ENCODE measurements around the gene UFD1. TPM values are rescaled to one million over a fixed set of nuclear protein-coding genes. Genes with fewer than 3 reads are reported as not detected.

Gene UFD1
- total and polyA plus RNA-seq, 2 of the 13 experiments (the other 11 are each of a cell fraction or from before 2014, with no cell fraction given): 47.9 to 51.1 TPM

DNA sequence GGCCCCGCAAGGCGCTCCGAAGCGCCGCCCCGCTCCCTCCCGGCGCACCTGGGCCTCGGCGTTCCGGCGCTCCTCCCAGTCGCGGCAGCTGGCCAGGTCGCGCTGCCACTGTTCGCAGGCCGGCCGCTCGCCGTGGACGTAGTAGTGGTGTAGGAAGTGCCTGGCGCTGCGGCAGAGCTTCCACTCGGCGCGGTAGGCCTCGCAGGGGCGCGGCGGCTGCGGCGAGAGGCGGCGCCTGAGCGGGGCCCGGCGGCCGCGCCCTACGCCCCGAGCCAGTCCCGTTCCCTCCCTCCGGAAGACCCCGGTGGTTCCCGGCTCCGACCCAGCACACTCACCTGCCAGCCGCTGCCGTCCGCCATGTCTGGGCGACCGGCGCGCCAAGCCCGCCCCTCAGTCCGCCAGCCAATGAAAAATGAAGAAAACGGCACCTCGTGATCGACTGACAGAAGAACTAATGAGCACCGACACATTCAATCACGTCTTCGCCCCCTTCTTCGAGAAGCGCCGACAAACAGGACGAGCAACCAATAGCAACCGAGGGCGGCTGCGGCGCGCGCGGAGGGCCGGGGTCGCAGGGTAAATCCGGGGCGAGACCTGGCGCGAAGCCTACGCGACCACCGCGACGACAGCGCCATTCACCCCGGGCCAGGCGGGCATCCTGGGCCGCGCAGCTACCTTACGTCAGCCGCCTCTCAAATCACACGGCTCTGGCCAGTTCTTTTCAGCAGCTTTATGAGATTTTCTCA is 31.5 kb downstream of the UFD1 start, which contains the start of gene C22orf39 (continued):
- TF ChIP-seq ZNF275 (CRISPR knock-in tag; IDR thresholded peaks at IDR 0.05; ENCODE audit: borderline replicate concordance): peak; percentile 64
- no peak for TF ChIP-seq GMEB2 (CRISPR knock-in tag; IDR thresholded peaks at IDR 0.05; ENCODE audit: low read depth)
- peak; percentile 16; the same call in 1 of the 2 replicates for TF ChIP-seq ZNF891 (CRISPR knock-in tag; IDR thresholded peaks at IDR 0.05)
- TF ChIP-seq RBM39 (IDR thresholded peaks at IDR 0.05; ENCODE audit: low read depth, low read length, poor library complexity, severe bottlenecking): peak; percentile 84
- no peak for TF ChIP-seq FOXA1 (IDR thresholded peaks at IDR 0.05)
- TF ChIP-seq FOXA1 (CRISPR knock-in tag; IDR thresholded peaks at IDR 0.05): no peak
- TF ChIP-seq ETV6 (CRISPR knock-in tag; conservative IDR thresholded peaks at IDR 0.05): no peak; the same call in 1 of the 2 replicates
- no peak; the same call in 1 of the 2 replicates for TF ChIP-seq FOXC1 (CRISPR knock-in tag; IDR thresholded peaks at IDR 0.05; ENCODE audit: borderline replicate concordance)
- TF ChIP-seq SIX4 (CRISPR knock-in tag; IDR thresholded peaks at IDR 0.05): peak; percentile 12; the same call in 1 of the 2 replicates
- TF ChIP-seq, protein P1, sequence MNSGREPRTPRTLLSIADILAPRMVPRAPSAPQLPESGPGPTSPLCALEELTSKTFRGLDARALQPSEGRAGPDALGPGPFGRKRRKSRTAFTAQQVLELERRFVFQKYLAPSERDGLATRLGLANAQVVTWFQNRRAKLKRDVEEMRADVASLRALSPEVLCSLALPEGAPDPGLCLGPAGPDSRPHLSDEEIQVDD (CRISPR knock-in tag; IDR thresholded peaks at IDR 0.05; ENCODE audit: borderline replicate concordance): no peak; the same call in 1 of the 2 replicates
- TF ChIP-seq ZNF878 (CRISPR knock-in tag; IDR thresholded peaks at IDR 0.05): no peak
- peak; percentile 60; the same call in 1 of the 2 replicates for TF ChIP-seq REL (CRISPR knock-in tag; conservative IDR thresholded peaks at IDR 0.05)
- no peak for TF ChIP-seq PTBP1 (IDR thresholded peaks at IDR 0.05; ENCODE audit: low read depth, low read length, poor library complexity, severe bottlenecking)
- TF ChIP-seq KLF9 (CRISPR knock-in tag; IDR thresholded peaks at IDR 0.05; ENCODE audit: low read depth): no peak
- no peak for TF ChIP-seq SMYD3 (CRISPR knock-in tag; IDR thresholded peaks at IDR 0.05)
- no peak for TF ChIP-seq DNMT3B (CRISPR knock-in tag; conservative IDR thresholded peaks at IDR 0.05)
- no peak for TF ChIP-seq GTF3A (CRISPR knock-in tag; conservative IDR thresholded peaks at IDR 0.05)
- TF ChIP-seq TFE3 (CRISPR knock-in tag; IDR thresholded peaks at IDR 0.05): peak; percentile 50; the same call in 1 of the 2 replicates
- TF ChIP-seq KDM5A (IDR thresholded peaks at IDR 0.05; ENCODE audit: borderline replicate concordance, low read length): peak; percentile 54; the same call in 1 of the 2 replicates
- TF ChIP-seq ZBTB7B (CRISPR knock-in tag; IDR thresholded peaks at IDR 0.05): peak; percentile 90
- TF ChIP-seq GABPA (IDR thresholded peaks at IDR 0.05; ENCODE audit: low read depth, low read length): no peak; the same call in 1 of the 2 replicates
- TF ChIP-seq GABPA (CRISPR knock-in tag; IDR thresholded peaks at IDR 0.05; ENCODE audit: low read depth): no peak
- TF ChIP-seq FOXP4 (CRISPR knock-in tag; IDR thresholded peaks at IDR 0.05): peak; percentile 44; the same call in 1 of the 2 replicates
- TF ChIP-seq JUNB (CRISPR knock-in tag; IDR thresholded peaks at IDR 0.05; ENCODE audit: borderline replicate concordance): no peak

Measured in HepG2 (cell line).